Neural progenitor cell (in vitro differentiated cells): ENCODE measurements around the gene RBFOX2.

ENCODE experiments used
- EZH2phosphoT487 ChIP-seq: fragments of 200-600 bp; sonication (generic); IDR thresholded peaks from 2 replicates; pipeline ENCODE4 v1.6.1; 2017; ENCODE audit warnings: antibody characterized with exemption
- TF ChIP-seq, protein P1 (sequence below): fragments of 200-600 bp; sonication (generic); IDR thresholded peaks from 2 replicates; pipeline ENCODE4 v1.5.1; 2017; ENCODE audit warnings: antibody characterized with exemption, mild to moderate bottlenecking

DNA sequence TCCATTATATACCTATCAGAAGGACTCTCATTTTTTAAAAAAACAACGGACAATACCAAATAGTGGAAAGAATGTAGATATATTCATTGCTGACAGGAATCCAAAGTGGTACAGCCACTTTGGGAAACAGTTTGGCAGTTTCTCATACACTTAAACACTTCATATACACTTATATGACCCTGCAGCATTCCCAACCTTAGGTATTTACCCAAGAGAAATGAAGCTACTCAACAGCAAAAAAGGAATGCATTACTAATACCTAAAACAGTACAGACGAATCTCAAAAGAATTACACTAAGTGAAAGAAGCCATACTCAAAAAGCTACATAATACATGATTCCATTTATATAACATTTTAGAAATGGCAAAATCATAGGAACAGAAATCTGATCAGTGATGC, 51.5 kb downstream of the RBFOX2 start:
- TF ChIP-seq, protein P1, sequence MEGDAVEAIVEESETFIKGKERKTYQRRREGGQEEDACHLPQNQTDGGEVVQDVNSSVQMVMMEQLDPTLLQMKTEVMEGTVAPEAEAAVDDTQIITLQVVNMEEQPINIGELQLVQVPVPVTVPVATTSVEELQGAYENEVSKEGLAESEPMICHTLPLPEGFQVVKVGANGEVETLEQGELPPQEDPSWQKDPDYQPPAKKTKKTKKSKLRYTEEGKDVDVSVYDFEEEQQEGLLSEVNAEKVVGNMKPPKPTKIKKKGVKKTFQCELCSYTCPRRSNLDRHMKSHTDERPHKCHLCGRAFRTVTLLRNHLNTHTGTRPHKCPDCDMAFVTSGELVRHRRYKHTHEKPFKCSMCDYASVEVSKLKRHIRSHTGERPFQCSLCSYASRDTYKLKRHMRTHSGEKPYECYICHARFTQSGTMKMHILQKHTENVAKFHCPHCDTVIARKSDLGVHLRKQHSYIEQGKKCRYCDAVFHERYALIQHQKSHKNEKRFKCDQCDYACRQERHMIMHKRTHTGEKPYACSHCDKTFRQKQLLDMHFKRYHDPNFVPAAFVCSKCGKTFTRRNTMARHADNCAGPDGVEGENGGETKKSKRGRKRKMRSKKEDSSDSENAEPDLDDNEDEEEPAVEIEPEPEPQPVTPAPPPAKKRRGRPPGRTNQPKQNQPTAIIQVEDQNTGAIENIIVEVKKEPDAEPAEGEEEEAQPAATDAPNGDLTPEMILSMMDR, result no peak
- no peak for TF ChIP-seq EZH2phosphoT487
